HG02852 (cell line): ENCODE data around the gene PRKAR1B.

Source experiments
- ATAC-seq: cut with Tn5 transposase; IDR thresholded peaks from one replicate; pipeline ENCODE4 v1.9.1; 2021; ENCODE audit warnings: mild to moderate bottlenecking, moderate library complexity; ENCODE audit not compliant: unreplicated experiment

Gene PRKAR1B

DNA sequence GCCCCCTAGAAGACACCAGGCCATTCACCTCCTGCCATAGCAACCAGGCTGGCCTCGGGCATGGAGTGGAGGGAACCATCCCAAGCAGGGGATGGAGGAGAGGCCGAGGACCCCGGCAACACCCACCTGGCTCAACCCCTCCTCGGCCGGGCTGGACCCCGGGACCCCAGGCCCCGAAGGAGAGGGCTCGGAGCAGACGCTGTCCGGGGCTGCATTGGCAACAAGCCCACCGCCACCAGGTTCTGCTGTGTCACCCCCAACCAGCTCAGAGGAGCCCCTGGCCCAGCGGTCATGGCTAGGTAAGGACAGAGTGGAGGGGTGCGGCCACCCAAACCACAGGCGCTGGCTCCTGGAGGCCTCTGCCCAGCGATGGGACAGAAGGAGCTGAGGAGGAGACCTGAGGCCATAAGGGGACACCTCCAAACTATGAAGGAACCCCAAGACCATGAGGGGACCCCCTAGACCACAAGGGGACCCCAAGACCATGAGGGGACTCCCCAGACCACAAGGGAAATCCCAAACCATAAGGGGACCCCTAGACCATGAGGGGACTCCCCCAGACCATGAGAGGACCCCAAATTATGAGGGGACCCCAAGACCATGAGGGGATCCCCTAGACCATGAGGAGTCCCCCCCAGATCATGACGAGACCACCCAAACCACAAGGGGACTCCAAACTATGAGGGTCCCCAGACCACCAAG is 132.7 kb downstream of the PRKAR1B start:
- no peak for ATAC-seq

DNA sequence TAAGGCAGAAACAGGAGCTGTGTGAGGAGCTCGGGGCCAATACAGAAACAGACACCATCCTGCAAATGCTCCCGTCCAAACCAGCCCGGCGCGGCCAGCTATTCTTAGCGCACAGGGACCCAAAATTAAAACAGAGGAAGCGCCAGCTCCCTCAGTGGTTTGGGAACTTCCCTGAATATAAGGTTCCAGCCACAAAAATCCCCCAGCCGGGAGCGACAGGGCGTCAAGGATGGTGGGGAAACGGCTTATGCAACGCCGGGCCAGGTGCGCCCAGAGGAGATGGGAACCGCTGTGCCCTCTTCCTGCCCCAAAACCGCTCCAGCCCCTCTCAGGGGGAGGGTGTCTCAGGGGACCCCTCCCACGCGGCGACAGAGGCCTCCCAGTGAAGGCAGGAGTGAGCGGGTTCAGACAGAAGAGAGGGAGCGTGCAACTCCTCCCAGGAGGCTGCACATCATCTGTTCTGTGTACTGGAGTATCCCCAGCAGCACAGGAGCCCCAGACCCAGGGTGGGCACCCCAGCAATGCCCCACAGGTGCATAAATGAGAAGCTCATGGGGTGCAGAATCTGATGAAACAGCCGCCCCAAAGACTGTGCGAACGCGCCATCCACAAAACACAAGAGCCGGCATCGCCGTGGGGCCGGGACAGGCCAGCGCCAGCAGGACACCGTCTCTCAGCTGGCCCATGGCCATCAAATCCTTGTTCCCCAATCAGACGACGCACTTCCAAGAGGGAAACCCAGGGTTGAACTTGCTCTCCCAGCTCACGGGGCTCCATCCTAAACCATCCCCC is 133.6 kb downstream of the PRKAR1B start:
- no peak for ATAC-seq

DNA sequence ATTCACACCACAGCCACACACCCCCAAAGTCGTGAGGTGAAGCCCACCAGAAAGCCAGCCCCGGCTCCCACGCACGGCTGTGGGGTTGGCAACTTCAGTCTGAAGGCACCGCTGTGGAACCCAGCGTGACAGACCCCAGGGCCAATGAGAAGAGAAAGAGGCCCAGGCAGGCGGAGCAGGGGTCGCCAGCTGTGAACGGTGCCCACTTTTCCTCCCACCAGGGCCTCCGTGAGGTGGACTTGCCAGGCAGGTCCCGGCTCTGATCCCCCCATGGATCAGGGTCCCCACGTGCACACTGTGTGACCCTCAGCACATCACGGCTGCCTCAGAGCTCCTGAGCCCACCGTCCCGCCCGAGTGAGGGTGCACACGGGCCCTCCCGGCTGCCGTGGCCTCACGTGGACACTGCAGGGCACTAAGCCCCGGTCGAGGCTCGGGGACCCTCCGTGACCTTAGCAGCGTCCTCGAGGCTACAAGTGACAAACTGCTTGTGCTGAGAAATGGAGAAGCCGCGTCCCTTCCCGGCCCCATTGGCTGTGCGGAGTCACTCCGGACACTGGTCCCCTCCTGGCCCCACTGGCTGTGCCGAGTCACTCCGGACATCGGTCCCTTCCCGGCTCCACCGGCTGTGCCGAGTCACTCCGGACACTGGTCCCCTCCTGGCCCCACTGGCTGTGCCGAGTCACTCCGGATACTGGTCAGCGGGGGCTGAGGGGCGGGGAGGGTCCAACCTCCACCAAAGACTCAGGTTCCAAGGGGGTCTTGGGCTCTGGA is 135.0 kb downstream of the PRKAR1B start:
- ATAC-seq = no peak

DNA sequence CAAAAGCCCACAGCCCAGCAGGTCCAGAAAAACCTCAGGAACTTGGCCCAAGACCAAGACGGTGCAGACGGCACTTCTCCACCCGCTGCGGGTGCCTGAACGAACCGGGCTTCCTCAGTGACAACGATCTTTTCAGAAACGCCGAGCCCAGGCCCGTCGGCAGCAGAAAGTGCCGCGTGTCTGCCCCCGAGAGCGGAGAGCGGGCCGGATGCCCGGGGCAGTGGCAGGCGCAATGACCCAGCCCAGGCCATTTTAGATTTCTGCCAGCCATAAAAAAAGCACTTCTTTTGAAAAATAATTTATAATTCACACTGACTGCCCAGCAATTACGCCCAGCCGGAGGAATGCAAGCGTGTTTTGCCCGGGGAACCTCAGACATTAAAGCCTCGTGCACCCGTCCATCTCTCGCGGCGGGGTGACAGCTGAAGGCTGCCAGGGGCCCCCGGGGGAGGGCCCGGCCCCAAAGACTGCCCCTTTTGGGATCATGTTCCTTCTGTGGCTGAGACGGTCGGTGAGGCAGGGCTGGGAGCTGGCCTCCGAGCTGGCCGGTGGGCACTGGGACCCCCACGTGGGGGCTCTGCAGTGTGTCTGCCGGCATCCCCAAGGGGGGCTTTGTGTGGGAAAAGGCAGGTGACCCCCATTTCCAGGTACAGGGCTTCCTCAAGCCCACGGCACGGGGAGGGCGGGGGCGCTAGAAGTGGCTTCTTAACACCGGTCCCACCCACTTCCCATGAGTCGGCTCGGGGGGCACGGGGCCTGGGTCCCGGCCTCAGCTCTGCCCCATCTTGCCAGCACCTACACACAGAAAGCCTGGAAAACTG is 136.1 kb downstream of the PRKAR1B start:
- no peak for ATAC-seq

DNA sequence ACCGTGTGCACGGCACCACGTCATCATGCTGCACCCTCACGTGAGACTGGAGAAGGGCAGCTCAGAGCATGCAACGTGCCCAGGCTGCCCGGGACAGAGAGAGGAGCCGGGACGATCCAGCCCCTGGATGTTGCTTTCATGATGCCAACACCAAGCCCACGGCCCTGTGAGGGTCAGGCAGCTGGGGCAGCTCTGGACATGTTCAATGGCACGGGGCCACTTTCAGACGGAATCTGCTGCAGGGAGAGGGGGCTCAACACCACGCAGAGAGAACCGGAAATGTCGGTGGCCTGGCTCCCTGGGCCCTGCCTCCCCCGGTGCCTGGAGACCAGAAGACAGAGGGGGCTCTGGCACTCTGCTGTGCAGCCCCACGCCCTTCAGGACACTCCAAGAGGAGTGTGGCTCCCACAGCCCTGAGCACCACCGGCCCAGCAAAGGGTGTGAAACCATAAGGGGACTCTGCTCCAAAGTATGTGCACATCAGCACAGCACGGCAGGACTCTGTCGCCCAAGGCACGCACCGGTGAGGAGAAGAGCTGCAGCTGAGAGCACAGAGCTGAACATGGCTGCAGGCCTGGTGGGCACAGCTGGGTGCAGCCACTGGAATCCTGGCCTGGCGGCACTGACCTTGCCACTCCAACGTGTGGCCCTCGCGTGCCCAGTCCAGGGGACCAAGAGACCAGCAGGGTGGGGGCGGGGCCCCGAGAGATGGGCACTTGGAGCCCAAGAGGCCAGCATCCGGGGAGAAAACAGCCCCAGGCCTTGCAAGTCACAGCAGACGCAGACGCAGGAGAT is 137.1 kb downstream of the PRKAR1B start:
- ATAC-seq = no peak

DNA sequence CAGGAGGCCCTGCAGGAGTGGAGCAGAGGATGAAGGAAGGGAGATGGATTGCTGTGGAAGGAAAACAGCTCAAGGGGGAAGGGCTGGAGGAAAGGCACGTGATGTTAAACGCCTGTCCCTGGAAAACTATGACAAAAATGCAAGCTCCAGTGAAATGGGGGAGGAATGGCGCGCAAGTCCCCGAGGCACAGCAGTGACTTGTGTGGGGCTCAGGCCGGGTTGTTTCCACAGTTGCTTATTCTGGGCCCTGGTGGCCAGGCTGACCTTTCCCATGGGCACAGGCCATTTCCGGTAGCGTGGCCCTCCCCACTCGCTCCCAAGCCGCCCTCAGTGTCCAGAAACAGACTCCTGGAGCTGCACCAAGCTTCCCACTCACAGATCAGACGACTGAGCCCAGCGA is 139.3 kb downstream of the PRKAR1B start:
- ATAC-seq = no peak

DNA sequence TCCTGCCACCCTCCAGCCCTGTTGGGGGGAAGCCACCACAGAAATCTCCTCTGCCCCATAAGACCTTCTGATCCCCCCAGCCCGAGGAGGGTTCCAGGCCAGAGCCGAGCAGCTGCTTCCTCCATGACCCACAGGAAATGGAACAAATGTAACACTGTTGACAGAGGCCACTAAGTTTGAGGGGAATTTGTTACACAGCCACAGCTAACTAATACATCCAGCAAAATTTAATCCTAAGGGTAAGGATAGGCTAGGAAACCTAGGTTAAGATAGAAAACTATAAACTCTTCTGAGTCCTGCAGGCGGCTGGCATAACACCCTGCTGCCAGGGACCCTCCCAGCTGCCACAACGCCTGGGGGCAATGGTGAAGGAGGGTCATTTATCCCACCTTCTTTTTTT is 140.6 kb downstream of the PRKAR1B start:
- no peak for ATAC-seq

DNA sequence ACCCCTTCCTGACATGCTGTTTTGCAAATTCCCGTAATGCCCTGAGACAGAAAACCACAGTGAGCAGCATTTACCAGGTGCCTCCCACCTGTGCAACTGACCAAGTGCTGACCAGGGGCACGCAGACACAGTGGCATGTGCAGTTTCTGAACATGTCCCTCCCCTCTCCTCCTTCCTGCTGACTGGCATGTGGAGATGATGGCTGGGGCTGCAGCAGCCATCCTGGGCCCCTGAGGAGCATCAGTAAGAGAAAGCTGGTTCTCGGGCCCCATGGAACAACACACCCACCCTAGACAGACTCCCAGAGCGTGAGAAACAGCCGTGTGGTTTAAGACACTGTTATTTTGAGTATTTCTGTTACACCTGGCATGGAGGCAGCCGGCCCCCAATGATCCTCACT is 141.2 kb downstream of the PRKAR1B start:
- ATAC-seq = no peak

DNA sequence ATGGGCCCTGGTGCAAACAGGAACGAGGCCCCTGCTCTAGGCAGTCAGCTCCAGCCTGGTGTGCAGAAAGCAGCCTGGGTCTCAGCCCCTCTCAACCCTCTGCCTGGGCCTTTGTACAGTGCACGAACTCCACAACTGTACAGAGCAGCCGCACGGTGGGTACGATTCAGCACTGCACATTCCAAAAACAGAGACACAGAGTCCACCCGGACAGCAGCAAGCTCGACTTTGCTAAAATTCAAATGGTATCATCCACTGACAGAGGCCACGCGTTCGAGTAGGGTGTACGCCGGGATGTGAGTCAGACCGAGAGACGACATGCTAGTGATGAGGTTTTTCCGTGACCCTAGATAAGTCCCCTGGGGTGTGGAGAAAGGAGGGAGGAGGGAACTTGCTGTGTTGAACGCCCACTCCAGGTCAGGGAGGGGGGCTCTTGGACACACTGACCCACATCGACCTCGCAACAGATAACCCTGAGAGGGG is 141.8 kb downstream of the PRKAR1B start:
- no peak for ATAC-seq

DNA sequence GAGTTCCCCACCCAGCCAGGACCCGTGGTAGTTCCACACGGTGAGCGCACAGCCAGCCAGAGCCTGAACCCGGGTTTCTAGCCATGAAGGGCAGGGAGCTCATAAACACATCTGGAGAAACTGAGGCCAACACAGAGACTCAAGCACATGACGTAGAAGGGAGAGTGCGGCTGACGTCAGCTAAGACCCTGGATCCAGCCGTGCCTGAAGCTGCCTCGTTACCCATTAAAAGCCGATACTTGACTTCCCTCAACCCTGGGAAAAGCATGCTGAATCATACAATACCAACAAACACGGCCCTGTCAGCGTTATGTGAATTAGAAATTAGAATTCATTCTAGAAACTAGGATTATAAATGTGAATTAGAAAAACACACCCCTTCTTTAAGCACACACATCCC is 142.3 kb downstream of the PRKAR1B start:
- ATAC-seq = no peak

DNA sequence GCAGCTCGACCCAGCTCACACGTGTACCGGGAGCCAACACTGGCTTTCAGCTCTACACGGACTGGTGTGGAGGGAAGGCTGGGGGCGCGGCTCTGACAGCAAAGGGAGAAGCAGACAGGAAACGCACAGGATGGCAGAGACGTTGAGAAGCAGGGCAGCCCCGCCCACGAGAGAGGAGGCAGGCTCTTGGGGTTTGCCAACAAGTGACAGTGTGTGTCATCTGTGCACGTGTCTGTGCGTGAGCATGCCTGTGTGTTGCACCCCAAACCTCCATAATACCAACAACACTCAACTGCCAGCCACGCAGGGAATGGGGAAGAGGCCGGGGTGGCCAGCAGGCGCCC is 143.0 kb downstream of the PRKAR1B start:
- no peak for ATAC-seq

DNA sequence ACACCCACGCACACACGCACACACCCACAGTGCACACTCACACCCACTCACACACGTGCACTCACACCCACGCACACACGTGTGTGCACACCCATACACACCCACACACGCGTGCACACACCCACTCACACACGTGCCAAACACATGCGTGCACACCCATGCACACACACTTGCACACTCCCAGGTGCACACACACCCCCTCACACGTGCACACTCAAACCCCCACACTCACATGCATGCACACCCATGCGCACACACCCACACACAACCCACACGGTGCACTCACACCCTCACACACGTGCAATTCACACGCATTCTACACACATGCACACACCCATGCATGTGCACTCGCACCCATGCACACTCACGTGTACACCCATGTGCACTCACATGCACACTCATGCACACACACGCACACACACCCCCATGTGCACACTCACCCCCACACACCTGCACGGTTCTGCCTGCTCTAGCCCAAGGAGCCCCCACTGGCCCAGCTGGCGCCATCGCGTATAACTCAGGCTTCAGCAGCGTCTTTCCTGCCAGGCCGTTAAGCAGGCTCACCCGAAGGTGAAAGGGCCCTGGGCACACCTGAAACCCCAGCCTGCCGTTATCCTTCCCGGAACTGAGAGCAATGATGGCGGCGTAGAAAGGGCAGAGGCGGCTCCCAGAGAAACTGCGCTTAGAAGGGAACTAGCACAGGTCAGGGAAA is 143.5 kb downstream of the PRKAR1B start:
- ATAC-seq = no peak

DNA sequence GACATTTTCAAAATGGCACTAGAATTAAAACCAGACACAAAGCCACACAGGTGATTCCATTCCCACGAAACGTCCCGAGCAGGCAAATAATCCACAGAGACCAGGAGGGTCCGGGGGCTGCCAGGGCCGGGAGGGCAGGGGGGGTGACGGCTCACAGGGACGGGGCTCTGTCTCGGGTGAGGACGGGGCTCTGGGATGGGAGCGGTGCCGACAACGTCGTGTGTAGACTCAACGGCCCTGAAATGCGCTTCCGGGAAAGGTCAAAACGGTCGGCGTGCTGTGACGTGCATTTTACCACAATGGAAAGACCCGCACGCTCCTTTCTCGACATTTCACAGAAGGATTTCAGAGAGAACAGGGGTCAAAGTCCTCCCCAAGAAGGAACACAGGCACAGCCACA is 144.2 kb downstream of the PRKAR1B start:
- no peak for ATAC-seq

DNA sequence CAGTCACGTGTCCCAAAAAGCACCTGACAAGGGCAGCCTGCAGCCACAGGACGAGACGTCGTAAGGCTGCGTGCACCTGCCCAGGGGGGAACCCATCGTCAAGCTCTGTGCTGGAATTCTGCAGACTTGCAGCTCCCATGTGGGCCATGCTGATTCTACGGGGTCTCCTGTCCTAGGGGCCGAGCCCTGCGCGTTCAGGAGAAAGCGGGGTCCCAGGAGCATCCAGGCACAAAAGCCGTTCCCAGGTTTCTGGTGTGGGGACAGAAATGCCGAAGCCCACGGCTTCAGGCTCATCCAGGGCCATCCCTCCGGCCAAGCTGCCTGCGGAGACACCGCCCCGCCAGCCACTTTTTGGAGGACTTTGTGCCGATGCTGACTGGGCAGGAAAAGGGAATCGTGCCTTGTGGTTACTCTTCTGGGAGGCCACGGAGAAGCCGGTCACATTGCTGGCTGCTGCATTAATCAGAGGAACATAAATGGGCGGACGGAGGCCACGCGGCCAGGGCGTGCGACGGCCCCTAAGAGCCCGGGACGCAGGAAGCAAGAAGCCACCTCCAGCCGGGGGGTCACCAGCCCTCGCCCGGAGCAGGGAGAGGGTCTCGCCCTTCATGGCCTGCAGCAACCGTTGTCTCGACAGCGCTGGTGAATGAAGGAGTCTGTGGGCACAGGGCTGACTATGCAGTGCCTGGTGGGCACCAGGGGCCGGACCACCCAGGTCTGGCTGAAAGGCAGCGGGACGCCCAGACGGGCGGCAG is 144.8 kb downstream of the PRKAR1B start:
- no peak for ATAC-seq

DNA sequence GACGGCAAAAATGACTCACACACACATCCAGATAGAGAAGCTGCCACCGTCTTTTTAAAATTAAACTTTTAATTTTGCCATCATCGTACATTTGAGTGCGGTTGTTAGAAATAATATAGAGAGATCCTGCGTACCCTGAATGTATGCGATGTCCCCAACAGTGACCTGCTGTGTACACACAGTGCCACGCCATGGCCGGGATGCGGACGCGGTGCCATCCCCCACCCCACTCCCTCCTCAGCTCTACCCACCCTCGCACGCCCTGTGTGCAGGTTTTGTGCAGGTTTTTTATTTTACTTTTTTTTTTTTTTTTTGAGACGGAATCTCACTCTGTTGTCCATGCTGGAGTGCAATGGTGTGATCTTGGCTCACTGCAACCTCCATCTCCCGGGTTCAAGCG is 148.7 kb downstream of the PRKAR1B start:
- no peak for ATAC-seq

DNA sequence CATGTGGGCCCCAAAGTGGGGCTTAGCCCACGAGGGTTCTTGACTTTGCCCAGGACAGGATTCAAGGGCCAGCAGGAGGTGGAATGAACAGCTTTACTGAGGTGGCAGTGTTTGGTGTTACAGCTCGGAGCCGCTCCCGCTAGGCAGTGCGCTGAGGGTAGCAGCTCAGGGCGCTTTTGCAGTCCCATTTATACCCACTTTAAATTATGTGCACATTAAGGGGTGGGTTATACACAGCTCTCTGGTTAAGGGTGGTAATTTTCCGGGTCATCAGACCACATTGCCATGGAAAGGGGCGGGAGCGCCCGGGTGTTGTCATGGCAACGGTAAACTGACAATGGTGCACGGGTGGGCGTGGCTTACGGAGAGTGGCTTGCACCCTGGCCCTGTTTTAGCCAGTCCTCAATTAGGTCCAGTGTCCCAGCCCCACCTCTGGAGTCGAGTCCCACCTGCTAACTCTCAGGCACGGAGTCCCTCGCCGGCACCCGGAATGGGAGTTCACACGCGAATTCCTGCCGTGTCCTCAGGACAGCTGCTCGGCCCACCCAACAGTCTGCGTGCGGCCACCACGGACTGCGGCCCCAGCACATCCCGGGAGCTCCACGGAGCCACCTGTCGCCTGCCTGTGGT is 149.2 kb downstream of the PRKAR1B start:
- no peak for ATAC-seq

DNA sequence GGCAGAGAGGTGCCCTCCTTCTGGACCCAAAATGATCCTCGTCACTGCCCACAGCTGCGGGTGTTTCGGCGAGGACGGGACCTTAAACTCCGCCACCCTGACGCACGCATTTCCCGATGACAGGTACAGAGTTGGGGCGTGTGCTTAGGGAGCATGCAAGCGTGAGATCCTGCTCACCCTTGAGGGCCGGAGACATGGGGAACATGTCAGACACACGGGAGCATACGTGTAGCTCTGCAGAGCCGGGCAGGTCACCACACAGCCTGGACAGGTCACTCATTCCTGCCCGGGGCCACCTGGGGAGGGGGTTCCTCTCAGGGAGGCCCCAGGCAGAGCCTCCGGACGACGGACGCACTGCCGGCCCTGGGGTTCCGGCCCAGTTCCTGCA is 149.8 kb downstream of the PRKAR1B start:
- ATAC-seq = no peak

DNA sequence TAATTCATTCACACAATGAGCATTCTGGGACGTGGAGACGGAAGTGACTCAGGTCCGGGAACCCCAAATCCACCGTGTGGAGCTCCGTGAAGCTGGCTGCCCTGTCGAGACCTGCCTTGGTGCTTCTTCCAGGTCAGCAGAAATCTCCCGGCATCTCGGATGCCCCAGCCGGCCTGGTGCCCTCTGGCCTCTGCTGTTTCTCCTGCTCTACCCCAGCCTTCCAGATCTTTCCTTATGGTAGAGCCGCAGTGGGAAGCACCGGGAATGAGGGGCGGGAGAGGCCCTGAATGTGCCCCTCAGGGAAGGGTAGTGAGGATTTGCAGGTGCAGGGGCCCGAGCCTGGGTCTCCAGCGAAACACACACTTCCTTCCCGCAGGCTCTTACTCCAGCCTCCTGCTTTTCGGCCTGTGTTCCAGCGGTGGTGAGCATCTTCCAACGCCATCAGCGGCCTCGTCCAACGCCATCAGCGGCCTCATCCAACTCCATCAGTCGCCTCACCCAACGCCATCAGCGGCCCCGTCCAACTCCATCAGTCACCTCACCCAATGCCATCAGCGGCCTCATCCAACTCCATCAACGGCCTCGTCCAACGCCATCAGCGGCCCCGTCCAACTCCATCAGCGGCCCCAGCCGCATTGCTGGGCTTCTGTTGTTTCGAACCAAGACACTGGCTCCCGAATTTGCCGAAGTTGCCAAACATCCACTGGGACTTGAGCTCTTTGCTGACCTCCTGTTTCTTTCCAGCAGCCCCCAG is 150.4 kb downstream of the PRKAR1B start:
- no peak for ATAC-seq
